ENCODE results near the gene SLC15A4.

Gene SLC15A4

GRCh38 chr12:128790653-128791373, 32.9 kb downstream of the SLC15A4 start:
- no peak for DNase-seq (ENCODE audit: low read depth, low spot score)
- ChIA-PET CTCF (interaction anchor here (1.1 to 2.8 kb wide), 2 partner anchors 8 to 9 kb away, joined by 3 to 8 read pairs; no protein-coding TSS in a partner anchor), POLR2A (no interaction called here)
- no peak for TF ChIP-seq CTCF (IDR thresholded peaks at IDR 0.05; ENCODE audit: insufficient read depth, low read length, missing control alignments)
- no peak overlapping the region for H3K4me3 ChIP-seq (ENCODE audit: low read depth, low read length)

DNA sequence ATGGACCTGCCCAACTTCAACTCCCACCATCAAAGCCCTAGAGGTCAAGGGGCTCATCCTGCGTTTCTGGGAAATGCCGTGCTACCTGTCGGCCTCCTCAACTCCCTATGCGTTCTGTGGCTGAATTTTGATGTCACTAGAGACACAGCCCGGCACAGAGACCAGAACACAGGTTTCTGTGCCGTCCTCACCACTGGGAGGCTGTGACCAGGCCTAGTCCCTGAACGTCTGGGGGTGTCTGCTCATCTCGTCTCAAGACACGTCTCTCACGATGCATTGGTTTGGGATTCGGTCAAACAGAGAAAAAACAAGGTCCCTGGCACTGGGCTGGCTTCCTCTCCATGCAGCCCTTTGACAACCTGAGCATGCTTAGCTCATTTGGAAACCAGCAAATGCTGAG, 33.5 kb downstream of the SLC15A4 start:
- DNase-seq (ENCODE audit: low read depth, low spot score) = no peak
- no peak for TF ChIP-seq CTCF (IDR thresholded peaks at IDR 0.05; ENCODE audit: insufficient read depth, low read length, missing control alignments)
- no peak overlapping the region for H3K4me3 ChIP-seq (ENCODE audit: low read depth, low read length)
- ChIA-PET POLR2A (no interaction called here), CTCF (interaction anchor here (1.1 to 2.8 kb wide), 2 partner anchors 8 to 9 kb away, joined by 3 to 8 read pairs; no protein-coding TSS in a partner anchor)

GRCh38 chr12:128789356-128789929, 34.3 kb downstream of the SLC15A4 start:
- POLR2A ChIA-PET = no interaction called here
- CTCF ChIA-PET = interaction anchor here (1.1 kb wide), 1 partner anchor 9 kb away, joined by 3 read pairs; no protein-coding TSS in a partner anchor
- H3K4me3 ChIP-seq (ENCODE audit: low read depth, low read length) = no peak overlapping the region
- TF ChIP-seq CTCF (IDR thresholded peaks at IDR 0.05; ENCODE audit: insufficient read depth, low read length, missing control alignments) = no peak
- DNase-seq (ENCODE audit: low read depth, low spot score) = no peak

DNA sequence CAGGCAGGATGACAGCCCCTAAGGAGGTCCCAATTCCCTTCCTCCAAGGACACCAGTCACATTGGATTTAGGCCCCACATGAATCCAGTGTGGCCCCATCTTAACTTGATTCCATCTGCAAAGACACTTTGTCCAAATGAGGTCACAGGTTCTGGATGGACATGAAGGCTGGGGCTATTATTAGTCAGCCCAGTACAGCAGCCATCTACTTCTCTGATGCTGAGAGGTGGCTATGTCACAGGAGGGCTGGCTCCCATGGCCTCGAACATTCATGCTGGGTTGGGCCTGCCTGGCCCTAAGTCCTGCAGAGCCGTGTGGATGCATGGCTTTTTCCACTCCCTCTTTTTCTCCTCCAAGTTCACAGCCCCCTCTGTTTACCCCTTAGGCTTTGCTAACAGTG, 35.9 kb downstream of the SLC15A4 start:
- ChIA-PET POLR2A (no interaction called here), CTCF (no interaction called here)
- no peak for DNase-seq (ENCODE audit: low read depth, low spot score)
- no peak for TF ChIP-seq CTCF (IDR thresholded peaks at IDR 0.05; ENCODE audit: insufficient read depth, low read length, missing control alignments)
- no peak overlapping the region for H3K4me3 ChIP-seq (ENCODE audit: low read depth, low read length)

DNA sequence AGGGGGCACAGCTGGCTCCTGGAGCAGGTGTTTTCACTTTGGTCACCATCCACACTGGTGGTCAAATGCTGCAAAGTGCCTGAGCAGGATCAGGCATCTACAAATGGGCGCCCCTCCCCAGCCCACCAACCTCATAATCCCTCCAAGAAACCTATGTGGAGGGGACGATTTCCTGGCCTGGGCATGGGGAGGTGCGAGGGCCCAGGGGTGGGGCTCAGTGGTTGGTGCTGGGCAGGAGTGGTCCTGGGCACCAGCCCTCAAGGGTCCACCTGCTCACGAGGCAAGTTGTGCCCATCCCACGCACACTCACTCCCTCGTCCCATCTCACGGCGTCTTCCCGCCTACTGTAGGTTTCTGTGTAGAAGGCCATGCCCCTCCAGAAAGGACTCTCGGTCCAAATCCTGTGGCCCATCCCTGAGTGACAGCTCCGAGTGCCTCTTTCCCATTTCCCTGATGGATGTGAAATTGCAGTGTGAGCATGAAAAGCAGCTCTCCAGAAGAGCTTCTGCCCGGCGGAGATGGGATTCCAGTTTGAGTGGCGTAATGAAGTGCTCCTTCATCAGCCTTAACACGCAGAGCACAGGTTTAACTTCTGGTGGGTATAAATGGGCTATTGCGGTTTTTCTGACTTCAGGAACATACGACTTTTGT, 36.9 kb downstream of the SLC15A4 start:
- CTCF ChIA-PET = no interaction called here
- H3K4me3 ChIP-seq (ENCODE audit: low read depth, low read length) = no peak overlapping the region
- no peak for TF ChIP-seq CTCF (IDR thresholded peaks at IDR 0.05; ENCODE audit: insufficient read depth, low read length, missing control alignments)
- POLR2A ChIA-PET = no interaction called here
- DNase-seq (ENCODE audit: low read depth, low spot score) = no peak
